ENCODE results near the gene LAMC3.
"Not testable (repeated sequence)": the region's sequence is repeated elsewhere in the genome, so short reads cannot be mapped to it uniquely, and the experiment has no call there.

The LAMC3 gene

DNA sequence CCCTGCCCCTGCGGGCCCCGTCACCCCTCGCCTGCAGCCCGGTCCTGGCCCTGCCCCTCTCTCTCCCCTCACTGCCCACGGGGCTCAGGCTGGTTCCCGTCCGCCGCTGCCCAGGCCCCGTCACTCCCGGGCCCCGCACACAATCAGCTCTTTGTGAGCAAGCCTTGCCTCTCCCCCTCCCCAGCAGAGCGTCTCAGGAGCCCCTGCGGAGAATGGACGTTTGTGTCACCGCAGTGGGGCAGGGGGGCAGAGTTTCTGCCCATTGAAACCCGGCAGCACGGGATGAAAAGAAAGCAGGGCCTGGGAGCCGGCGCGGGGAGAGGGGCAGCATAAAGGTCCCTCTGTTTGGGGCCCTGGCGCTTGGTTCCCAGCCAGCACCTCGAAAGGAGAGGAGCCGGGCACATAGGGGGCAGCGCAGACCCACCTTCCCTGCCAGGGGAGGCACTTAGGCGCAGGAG lies 102.9 kb downstream of the LAMC3 start:
- Histone ChIP-seq H3K4me3 (ENCODE audit: low read depth, low read length) (no peak overlapping the region), H3K9me3 (ENCODE audit: severe bottlenecking) (no peaks in the 10 kb centered on the region), H3K27ac (no peak overlapping the region), H3K27me3 (ENCODE audit: insufficient read depth, low read depth, severe bottlenecking) (no peaks in the 10 kb centered on the region), H3K36me3 (peaks cover 33% of the 10 kb centered on the region)
- no peak for DNase-seq
- TF ChIP-seq, protein P1, sequence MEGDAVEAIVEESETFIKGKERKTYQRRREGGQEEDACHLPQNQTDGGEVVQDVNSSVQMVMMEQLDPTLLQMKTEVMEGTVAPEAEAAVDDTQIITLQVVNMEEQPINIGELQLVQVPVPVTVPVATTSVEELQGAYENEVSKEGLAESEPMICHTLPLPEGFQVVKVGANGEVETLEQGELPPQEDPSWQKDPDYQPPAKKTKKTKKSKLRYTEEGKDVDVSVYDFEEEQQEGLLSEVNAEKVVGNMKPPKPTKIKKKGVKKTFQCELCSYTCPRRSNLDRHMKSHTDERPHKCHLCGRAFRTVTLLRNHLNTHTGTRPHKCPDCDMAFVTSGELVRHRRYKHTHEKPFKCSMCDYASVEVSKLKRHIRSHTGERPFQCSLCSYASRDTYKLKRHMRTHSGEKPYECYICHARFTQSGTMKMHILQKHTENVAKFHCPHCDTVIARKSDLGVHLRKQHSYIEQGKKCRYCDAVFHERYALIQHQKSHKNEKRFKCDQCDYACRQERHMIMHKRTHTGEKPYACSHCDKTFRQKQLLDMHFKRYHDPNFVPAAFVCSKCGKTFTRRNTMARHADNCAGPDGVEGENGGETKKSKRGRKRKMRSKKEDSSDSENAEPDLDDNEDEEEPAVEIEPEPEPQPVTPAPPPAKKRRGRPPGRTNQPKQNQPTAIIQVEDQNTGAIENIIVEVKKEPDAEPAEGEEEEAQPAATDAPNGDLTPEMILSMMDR (IDR thresholded peaks at IDR 0.05; ENCODE audit: low read depth, low read length), result no peak

DNA sequence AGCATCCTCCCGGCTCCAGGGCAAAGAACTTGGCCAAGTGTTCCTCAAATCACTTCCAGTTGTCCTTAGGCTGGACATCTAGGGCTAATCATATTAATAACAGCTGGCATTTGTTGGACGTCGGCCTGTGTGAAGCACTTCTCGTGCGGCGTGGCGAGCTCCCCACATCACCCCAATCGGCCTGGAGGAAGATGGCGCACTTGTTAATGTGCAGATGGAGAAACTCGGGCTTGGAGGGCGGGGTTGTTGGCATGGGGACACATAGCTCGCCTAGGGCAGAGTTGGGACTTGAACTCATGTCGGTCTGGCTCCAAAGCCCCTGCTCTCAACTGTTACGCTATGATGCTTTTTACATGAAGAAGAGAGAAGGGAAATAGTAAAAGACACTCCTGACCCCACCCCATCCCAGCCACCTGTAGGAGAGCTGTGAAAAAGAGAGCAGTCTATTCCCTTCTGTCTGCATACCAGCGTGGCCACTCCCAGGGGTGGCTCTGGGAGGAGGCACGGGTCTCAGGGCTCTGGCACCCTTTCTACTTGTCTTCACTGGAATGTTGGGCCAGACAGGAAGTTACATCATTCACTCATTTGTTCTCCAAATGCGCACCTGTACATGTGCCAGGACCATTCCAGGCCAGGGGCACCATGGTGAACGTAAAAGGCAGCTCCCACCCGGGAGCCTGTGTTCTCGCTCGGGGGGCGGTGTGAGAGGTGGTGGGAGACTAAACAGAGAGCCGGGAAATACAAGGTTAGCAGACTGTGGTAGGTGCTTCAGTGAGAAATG lies 103.6 kb downstream of the LAMC3 start:
- H3K27me3 ChIP-seq (ENCODE audit: insufficient read depth, low read depth, severe bottlenecking), result no peaks in the 10 kb centered on the region
- no peaks in the 10 kb centered on the region for H3K9me3 ChIP-seq (ENCODE audit: severe bottlenecking)
- H3K27ac ChIP-seq, result no peak overlapping the region
- peaks cover 39% of the 10 kb centered on the region for H3K36me3 ChIP-seq
- no peak for DNase-seq
- TF ChIP-seq, protein P1 (IDR thresholded peaks at IDR 0.05; ENCODE audit: low read depth, low read length), result no peak
- H3K4me3 ChIP-seq (ENCODE audit: low read depth, low read length), result no peak overlapping the region

DNA sequence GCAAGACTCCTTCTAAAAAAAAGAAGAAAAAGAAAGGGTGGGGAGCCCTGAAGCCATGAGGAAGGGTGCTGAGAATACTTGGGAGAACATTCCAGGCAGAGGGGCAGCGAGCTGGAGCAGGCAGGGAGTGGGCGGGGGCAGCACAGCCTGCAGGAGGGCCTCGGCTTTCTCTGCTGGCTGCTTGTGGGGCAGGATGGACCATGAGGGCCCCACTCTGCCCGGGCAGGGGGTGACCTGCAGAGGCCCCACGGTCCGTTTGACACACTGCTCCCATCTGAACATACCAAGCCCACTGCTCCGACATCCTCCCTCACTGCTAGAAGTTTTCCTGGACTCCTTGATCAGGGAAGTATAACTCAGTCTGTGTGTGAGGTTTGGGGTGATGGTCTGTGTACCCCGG lies 104.7 kb downstream of the LAMC3 start:
- DNase-seq, result no peak
- no peaks in the 10 kb centered on the region for H3K27me3 ChIP-seq (ENCODE audit: insufficient read depth, low read depth, severe bottlenecking)

DNA sequence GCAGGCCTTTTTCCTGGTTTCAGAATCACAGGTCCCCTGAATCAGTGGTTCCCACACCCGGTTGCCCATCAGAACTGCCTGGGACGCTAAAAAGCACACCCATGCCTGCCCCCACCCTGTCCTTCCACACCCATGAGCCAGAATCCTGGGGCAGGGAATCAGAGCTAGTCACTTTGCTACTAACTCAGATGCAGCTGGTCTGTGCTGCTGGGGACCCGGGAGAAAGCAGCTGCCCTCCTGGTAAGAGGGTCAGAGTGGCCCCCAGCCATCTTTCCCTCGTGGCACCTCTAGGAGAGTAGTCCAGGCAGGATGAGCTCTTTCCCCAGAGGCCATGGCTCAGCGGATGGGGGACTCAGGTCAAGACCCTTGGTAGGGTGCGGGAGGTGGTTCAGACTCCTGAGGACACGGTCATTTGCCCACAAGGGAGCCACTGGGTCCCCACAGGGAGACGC lies 105.1 kb downstream of the LAMC3 start:
- H3K36me3 ChIP-seq, result peaks cover 47% of the 10 kb centered on the region
- no peak overlapping the region for H3K4me3 ChIP-seq (ENCODE audit: low read depth, low read length)
- TF ChIP-seq, protein P1 (IDR thresholded peaks at IDR 0.05; ENCODE audit: low read depth, low read length), result no peak
- DNase-seq, result no peak
- H3K27ac ChIP-seq, result no peak overlapping the region
- no peaks in the 10 kb centered on the region for H3K9me3 ChIP-seq (ENCODE audit: severe bottlenecking)
- H3K27me3 ChIP-seq (ENCODE audit: insufficient read depth, low read depth, severe bottlenecking), result no peaks in the 10 kb centered on the region

More for the DNA sequence above, 104.7 kb downstream of the LAMC3 start:
- Histone ChIP-seq H3K36me3 (peaks cover 47% of the 10 kb centered on the region), H3K9me3 (ENCODE audit: severe bottlenecking) (no peaks in the 10 kb centered on the region), H3K4me3 (ENCODE audit: low read depth, low read length) (no peak overlapping the region), H3K27ac (no peak overlapping the region)
- TF ChIP-seq, protein P1 (IDR thresholded peaks at IDR 0.05; ENCODE audit: low read depth, low read length), result no peak

DNA sequence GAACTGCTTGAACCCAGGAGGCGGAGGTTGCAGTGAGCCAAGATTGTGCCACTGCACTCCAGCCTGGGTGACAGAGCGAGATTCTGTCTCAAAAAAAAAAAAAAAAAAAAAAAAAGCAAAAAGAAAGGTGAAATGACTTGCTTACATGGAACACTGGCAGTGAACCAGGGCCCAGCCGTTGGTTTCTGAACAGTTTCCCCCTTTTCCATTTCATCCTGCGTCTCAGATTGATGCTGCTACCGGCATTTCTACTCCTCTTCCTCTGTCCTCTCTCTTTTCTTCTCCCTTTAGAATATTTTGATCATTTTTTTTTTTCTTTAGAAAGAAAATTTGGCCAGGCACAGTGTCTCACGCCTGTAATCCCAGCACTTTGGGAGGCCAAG lies 106.4 kb downstream of the LAMC3 start:
- H3K9me3 ChIP-seq (ENCODE audit: severe bottlenecking); H3K4me3 ChIP-seq (ENCODE audit: low read depth, low read length); DNase-seq; H3K27me3 ChIP-seq (ENCODE audit: insufficient read depth, low read depth, severe bottlenecking); H3K27ac ChIP-seq: not testable (repeated sequence)
- peaks cover 54% of the 10 kb centered on the region for H3K36me3 ChIP-seq

DNA sequence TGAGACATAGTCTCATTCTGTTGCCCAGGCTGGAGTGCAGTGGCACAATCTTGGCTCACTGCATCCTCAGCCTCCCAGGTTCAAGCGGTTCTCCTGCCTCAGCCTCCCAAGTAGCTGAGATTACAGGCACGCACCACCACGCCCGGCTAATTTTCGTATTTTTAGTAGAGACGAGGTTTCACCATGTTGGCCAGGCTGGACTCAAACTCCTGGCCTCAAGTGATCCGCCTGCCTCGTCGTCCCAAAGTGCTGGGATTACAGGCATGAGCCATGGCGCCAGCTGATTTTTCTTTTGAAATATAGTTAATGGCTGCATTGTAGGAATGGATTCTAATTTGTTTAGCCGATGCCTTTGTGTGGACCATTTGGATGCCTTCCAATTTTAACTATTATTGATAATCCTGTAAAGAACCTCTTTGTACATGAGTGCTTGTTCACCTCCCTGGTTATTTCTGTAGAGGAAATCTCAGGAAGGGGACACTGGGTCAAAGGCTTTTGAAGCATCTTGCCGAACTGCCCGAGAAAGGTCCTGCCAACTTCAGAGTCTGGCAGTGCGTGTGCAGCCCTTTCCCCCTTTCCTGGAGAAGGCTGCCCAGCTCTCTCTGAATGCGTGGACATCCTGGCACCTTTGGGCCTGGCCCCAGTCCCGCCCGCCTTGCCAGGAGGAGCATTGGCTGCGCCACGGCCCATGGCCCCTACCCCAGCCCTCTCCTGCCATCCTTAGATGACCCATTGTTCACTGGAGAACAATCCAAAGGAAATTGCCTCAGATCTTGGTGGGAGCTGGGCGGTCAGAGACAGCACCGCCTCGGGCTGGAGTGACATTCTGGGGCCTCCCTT lies 107.5 kb downstream of the LAMC3 start:
- TF ChIP-seq, protein P1 (IDR thresholded peaks at IDR 0.05; ENCODE audit: low read depth, low read length), result no peak
- no peak overlapping the region for H3K27ac ChIP-seq
- no peaks in the 10 kb centered on the region for H3K27me3 ChIP-seq (ENCODE audit: insufficient read depth, low read depth, severe bottlenecking)
- no peak for DNase-seq
- H3K9me3 ChIP-seq (ENCODE audit: severe bottlenecking), result no peaks in the 10 kb centered on the region
- H3K36me3 ChIP-seq, result peaks cover 63% of the 10 kb centered on the region
- no peak overlapping the region for H3K4me3 ChIP-seq (ENCODE audit: low read depth, low read length)

Data from WERI-Rb-1 (cell line).